ENCODE measurements around the gene VEPH1. TPM values are rescaled to one million over a fixed set of nuclear protein-coding genes. Genes with fewer than 3 reads are reported as not detected.

Gene VEPH1
- total RNA-seq, 1 donor from 2014 or later: 0.16 TPM

- H3K36me3 ChIP-seq: no peaks in the 10 kb centered on the region
- H3K4me1 ChIP-seq: peaks cover 4% of the 10 kb centered on the region
- intact Hi-C loops (cut with micrococcal nuclease): loop anchor here (5.0 kb wide), 1 partner anchor 39 kb away; no protein-coding TSS in a partner anchor
- H3K9me3 ChIP-seq (replicated peaks): no peaks in the 10 kb centered on the region
- H3K4me3 ChIP-seq: no peak overlapping the region
- H3K27ac ChIP-seq (replicated peaks): no peak overlapping the region
- no peak for DNase-seq
- no peaks in the 10 kb centered on the region for H3K27me3 ChIP-seq (ENCODE audit: low read depth)
- no peak for TF ChIP-seq CTCF (IDR thresholded peaks at IDR 0.05; ENCODE audit: borderline replicate concordance)
Observed at GRCh38 chr3:157533298-157534070, 30.3 kb upstream of the VEPH1 start.

- peak; percentile 79 for TF ChIP-seq CTCF (IDR thresholded peaks at IDR 0.05; ENCODE audit: borderline replicate concordance)
- Histone ChIP-seq H3K4me3 (no peak overlapping the region), H3K36me3 (no peaks in the 10 kb centered on the region), H3K9me3 (replicated peaks) (no peaks in the 10 kb centered on the region), H3K27me3 (ENCODE audit: low read depth) (no peaks in the 10 kb centered on the region), H3K4me1 (peaks cover 4% of the 10 kb centered on the region), H3K27ac (replicated peaks) (no peak overlapping the region)
- no peak for DNase-seq
- intact Hi-C loops (cut with micrococcal nuclease): loop anchor here (5.0 kb wide), 1 partner anchor 40 kb away; no protein-coding TSS in a partner anchor
Observed at GRCh38 chr3:157532529-157533297, 29.5 kb upstream of the VEPH1 start.

GRCh38 chr3:157531771-157532170, 28.6 kb upstream of the VEPH1 start:
- TF ChIP-seq CTCF (IDR thresholded peaks at IDR 0.05; ENCODE audit: borderline replicate concordance): no peak

GRCh38 chr3:157531301-157531660, 28.1 kb upstream of the VEPH1 start:
- TF ChIP-seq CTCF (IDR thresholded peaks at IDR 0.05; ENCODE audit: borderline replicate concordance): no peak
- Histone ChIP-seq H3K4me3 (no peak overlapping the region), H3K27me3 (ENCODE audit: low read depth) (no peaks in the 10 kb centered on the region), H3K36me3 (no peaks in the 10 kb centered on the region), H3K4me1 (peaks cover 4% of the 10 kb centered on the region), H3K9me3 (replicated peaks) (no peaks in the 10 kb centered on the region), H3K27ac (replicated peaks) (no peak overlapping the region)
- intact Hi-C loops (cut with micrococcal nuclease): loop anchor here (5.0 kb wide), 1 partner anchor 41 kb away; no protein-coding TSS in a partner anchor
- no peak for DNase-seq

More at GRCh38 chr3:157531771-157532170, 28.6 kb upstream of the VEPH1 start:
- peaks cover 4% of the 10 kb centered on the region for H3K4me1 ChIP-seq
- H3K9me3 ChIP-seq (replicated peaks): no peaks in the 10 kb centered on the region
- H3K36me3 ChIP-seq: no peaks in the 10 kb centered on the region
- intact Hi-C loops (cut with micrococcal nuclease): loop anchor here (5.0 kb wide), 1 partner anchor 41 kb away; no protein-coding TSS in a partner anchor
- no peaks in the 10 kb centered on the region for H3K27me3 ChIP-seq (ENCODE audit: low read depth)
- H3K27ac ChIP-seq (replicated peaks): no peak overlapping the region
- H3K4me3 ChIP-seq: no peak overlapping the region
- no peak for DNase-seq

GRCh38 chr3:157530637-157531300, 27.6 kb upstream of the VEPH1 start:
- peaks cover 4% of the 10 kb centered on the region for H3K4me1 ChIP-seq
- H3K27me3 ChIP-seq (ENCODE audit: low read depth): no peaks in the 10 kb centered on the region
- H3K27ac ChIP-seq (replicated peaks): no peak overlapping the region
- H3K36me3 ChIP-seq: no peaks in the 10 kb centered on the region
- DNase-seq: no peak
- TF ChIP-seq CTCF (IDR thresholded peaks at IDR 0.05; ENCODE audit: borderline replicate concordance): no peak
- intact Hi-C loops (cut with micrococcal nuclease): loop anchor here (5.0 kb wide), 1 partner anchor 42 kb away; no protein-coding TSS in a partner anchor
- H3K9me3 ChIP-seq (replicated peaks): no peaks in the 10 kb centered on the region
- no peak overlapping the region for H3K4me3 ChIP-seq
